Uterus (tissue), 2 donors: ENCODE measurements around the gene MIDN.

Experiments used
- POLR2A ChIP-seq, 2 donors: fragments of 450-650 bp; IDR thresholded peaks; one replicate each; pipeline ENCODE4 v1.6.1; 2016; ENCODE audit warnings: antibody characterized with exemption in 2 of 2, mild to moderate bottlenecking in 1 of 2, moderate library complexity in 1 of 2
- TF ChIP-seq, protein P1 (sequence below), 4 experiments: fragments of 200-600 bp in 2 of 4; fragments of 450-650 bp in 2 of 4; sonication (generic) in 2 of 4; IDR thresholded peaks; one replicate each; pipeline ENCODE4 v1.5.1; 2016 to 2019; ENCODE audit warnings: antibody characterized with exemption in 4 of 4, mild to moderate bottlenecking in 2 of 4, moderate library complexity in 1 of 4

- TF ChIP-seq, protein P1, sequence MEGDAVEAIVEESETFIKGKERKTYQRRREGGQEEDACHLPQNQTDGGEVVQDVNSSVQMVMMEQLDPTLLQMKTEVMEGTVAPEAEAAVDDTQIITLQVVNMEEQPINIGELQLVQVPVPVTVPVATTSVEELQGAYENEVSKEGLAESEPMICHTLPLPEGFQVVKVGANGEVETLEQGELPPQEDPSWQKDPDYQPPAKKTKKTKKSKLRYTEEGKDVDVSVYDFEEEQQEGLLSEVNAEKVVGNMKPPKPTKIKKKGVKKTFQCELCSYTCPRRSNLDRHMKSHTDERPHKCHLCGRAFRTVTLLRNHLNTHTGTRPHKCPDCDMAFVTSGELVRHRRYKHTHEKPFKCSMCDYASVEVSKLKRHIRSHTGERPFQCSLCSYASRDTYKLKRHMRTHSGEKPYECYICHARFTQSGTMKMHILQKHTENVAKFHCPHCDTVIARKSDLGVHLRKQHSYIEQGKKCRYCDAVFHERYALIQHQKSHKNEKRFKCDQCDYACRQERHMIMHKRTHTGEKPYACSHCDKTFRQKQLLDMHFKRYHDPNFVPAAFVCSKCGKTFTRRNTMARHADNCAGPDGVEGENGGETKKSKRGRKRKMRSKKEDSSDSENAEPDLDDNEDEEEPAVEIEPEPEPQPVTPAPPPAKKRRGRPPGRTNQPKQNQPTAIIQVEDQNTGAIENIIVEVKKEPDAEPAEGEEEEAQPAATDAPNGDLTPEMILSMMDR (IDR thresholded peaks at IDR 0.05), result no peak
- TF ChIP-seq POLR2A (IDR thresholded peaks at IDR 0.05), result no peak
Measured at GRCh38 chr19:1227304-1228054, 20.9 kb upstream of the MIDN start.
